Keratinocyte (primary cell): ENCODE measurements around the gene ERCC8. TPM values are rescaled to one million over a fixed set of nuclear protein-coding genes. Genes with fewer than 3 reads are reported as not detected.

ENCODE experiments used
- DNase-seq: peaks from one replicate; pipeline ENCODE4 v3.0.0-alpha.2; 2011; ENCODE audit warnings: low read depth, missing footprints, low spot score
- FAIRE-seq: peaks from 2 replicates; lab custom pipeline; 2011; peaks lifted over from hg19 to GRCh38; lab: Jason Lieb, UNC
- H2AFZ ChIP-seq: 2 replicates; pipeline ENCODE4 v1.6.0; 2012; ENCODE audit warnings: low read length, control low read depth, inconsistent platforms; ENCODE audit not compliant: control insufficient read depth
- H3K27ac ChIP-seq: 2 replicates; pipeline ENCODE4 v1.5.1; 2011; ENCODE audit warnings: low read length; ENCODE audit not compliant: control insufficient read depth, insufficient read depth
- H3K27me3 ChIP-seq: 3 replicates; pipeline ENCODE4 v1.6.0; 2011; ENCODE audit warnings: low read length; ENCODE audit not compliant: control insufficient read depth, insufficient read depth; ENCODE audit errors: extremely low read depth
- H3K36me3 ChIP-seq, 2 experiments: 2 replicates in 1 of 2; 3 replicates in 1 of 2; pipeline ENCODE4 v1.5.1; 2011; ENCODE audit warnings: low read length in 2 of 2, mild to moderate bottlenecking in 1 of 2; ENCODE audit not compliant: control insufficient read depth in 2 of 2, insufficient read depth in 2 of 2; ENCODE audit errors: extremely low read depth in 1 of 2
- H3K4me1 ChIP-seq: 3 replicates; pipeline ENCODE4 v1.5.1; 2011; ENCODE audit warnings: low read length; ENCODE audit not compliant: control insufficient read depth, insufficient read depth; ENCODE audit errors: extremely low read depth
- H3K4me2 ChIP-seq: 3 replicates; pipeline ENCODE4 v1.6.0; 2011; ENCODE audit warnings: low read depth, low read length; ENCODE audit not compliant: control insufficient read depth, insufficient read depth; ENCODE audit errors: extremely low read depth
- H3K4me3 ChIP-seq, 3 experiments: fragments of 200-600 bp in 1 of 3; sonication (generic) in 1 of 3; 2 replicates in 2 of 3; 3 replicates in 1 of 3; pipeline ENCODE4 v1.5.1; 2011 to 2016; ENCODE audit warnings: low read length in 3 of 3, mild to moderate bottlenecking in 3 of 3, control low read depth in 2 of 3, inconsistent platforms in 1 of 3, low read depth in 1 of 3, mixed read lengths in 1 of 3, mixed run types in 1 of 3, moderate library complexity in 1 of 3; ENCODE audit not compliant: control insufficient read depth in 2 of 3, insufficient read depth in 2 of 3; ENCODE audit errors: extremely low read depth in 1 of 3
- H3K79me2 ChIP-seq: 2 replicates; pipeline ENCODE4 v1.6.0; 2012; ENCODE audit warnings: low read length; ENCODE audit not compliant: control insufficient read depth, insufficient read depth
- H3K9ac ChIP-seq: 3 replicates; pipeline ENCODE4 v1.6.0; 2011; ENCODE audit warnings: low read length; ENCODE audit not compliant: control insufficient read depth, insufficient read depth; ENCODE audit errors: extremely low read depth
- H3K9me1 ChIP-seq: 3 replicates; pipeline ENCODE4 v1.6.0; 2011; ENCODE audit warnings: low read length; ENCODE audit not compliant: control insufficient read depth, insufficient read depth; ENCODE audit errors: extremely low read depth
- H3K9me3 ChIP-seq: 2 replicates; pipeline ENCODE4 v1.5.1; 2012; ENCODE audit warnings: low read depth, low read length; ENCODE audit not compliant: control insufficient read depth
- H4K20me1 ChIP-seq: 3 replicates; pipeline ENCODE4 v1.6.0; 2011; ENCODE audit warnings: low read length; ENCODE audit not compliant: control insufficient read depth, insufficient read depth; ENCODE audit errors: extremely low read depth
- EZH2 ChIP-seq: IDR thresholded peaks from one replicate; pipeline ENCODE4 v1.6.1; 2012; ENCODE audit warnings: inconsistent platforms, mild to moderate bottlenecking, low read length, moderate library complexity
- dilution Hi-C: fragments of 300-500 bp; cut with MboI; formaldehyde crosslinking; loops from one replicate; pipeline ENCODE4 v1.7.0; 2020; ENCODE audit warnings: low sequenced_read_pairs; ENCODE audit not compliant: extremely low pct_ligation_motif_present
- polyA plus RNA-seq, 5 experiments: library from polyadenylated mRNA; depleted of rRNA in 3 of 5; stranded (reverse) in 3 of 5; stranded (forward) in 1 of 5; unstranded in 1 of 5; fragments of >200 nt; gene quantifications; 1 replicate in 1 of 5; 2 replicates in 3 of 5; 3 replicates in 1 of 5; pipeline versions ENCODE4 v1.2.1 to v1.2.3, GENCODE V29; 2011 to 2012; ENCODE audit warnings: missing spikeins in 2 of 5, low read depth in 1 of 5, low replicate concordance in 1 of 5
- TF ChIP-seq, protein P1 (sequence below), 3 experiments: IDR thresholded peaks in 1 of 3; conservative IDR thresholded peaks in 1 of 3; optimal IDR thresholded peaks in 1 of 3; 2 replicates in 2 of 3; 3 replicates in 1 of 3; pipeline versions ENCODE3 to v1.5.1; 2011; ENCODE audit warnings: low read length in 3 of 3, mild to moderate bottlenecking in 3 of 3, moderate library complexity in 2 of 3, control low read depth in 1 of 3, inconsistent platforms in 1 of 3; ENCODE audit not compliant: insufficient read depth in 2 of 3; ENCODE audit errors: extremely low read depth in 1 of 3

The ERCC8 gene
- polyA plus RNA-seq, 1 donor (not counting 4 experiments of a cell fraction or from before 2014, with no cell fraction given): 16.6 TPM

DNA sequence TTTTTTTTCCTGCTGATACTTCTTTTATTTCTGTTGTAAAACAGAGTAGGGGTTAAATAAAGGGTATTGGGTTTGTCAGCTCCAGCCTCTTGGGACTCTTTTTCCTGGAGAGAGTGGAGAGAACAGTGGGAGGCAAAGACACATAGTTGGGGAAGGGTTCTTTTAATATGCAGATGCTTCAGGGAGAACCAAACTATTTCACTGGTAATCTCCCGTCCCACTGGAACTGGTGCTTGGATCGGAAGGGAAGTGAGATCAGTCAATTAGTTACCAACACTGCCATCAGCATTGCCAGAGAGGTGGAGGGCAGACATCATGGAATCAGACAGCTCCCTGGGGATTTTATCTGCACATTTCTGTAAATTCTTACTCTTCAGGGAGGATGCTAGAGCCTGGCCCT is 53.2 kb downstream of the ERCC8 start:
- DNase-seq: no peak
- dilution Hi-C loops: no loop called here
- Histone ChIP-seq H3K4me2 (no peak overlapping the region), H3K9me1 (no peaks in the 10 kb centered on the region), H3K4me1 (no peaks in the 10 kb centered on the region), H3K36me3 (peaks cover 0 to 2% of the 10 kb centered on the region in 2 experiments), H3K4me3 (no peak overlapping the region), H4K20me1 (no peaks in the 10 kb centered on the region), H3K27me3 (no peaks in the 10 kb centered on the region), H3K9me3 (no peaks in the 10 kb centered on the region), H3K9ac (no peak overlapping the region), H3K79me2 (no peaks in the 10 kb centered on the region), H2AFZ (no peak overlapping the region), H3K27ac (no peak overlapping the region)
- TF ChIP-seq, protein P1, sequence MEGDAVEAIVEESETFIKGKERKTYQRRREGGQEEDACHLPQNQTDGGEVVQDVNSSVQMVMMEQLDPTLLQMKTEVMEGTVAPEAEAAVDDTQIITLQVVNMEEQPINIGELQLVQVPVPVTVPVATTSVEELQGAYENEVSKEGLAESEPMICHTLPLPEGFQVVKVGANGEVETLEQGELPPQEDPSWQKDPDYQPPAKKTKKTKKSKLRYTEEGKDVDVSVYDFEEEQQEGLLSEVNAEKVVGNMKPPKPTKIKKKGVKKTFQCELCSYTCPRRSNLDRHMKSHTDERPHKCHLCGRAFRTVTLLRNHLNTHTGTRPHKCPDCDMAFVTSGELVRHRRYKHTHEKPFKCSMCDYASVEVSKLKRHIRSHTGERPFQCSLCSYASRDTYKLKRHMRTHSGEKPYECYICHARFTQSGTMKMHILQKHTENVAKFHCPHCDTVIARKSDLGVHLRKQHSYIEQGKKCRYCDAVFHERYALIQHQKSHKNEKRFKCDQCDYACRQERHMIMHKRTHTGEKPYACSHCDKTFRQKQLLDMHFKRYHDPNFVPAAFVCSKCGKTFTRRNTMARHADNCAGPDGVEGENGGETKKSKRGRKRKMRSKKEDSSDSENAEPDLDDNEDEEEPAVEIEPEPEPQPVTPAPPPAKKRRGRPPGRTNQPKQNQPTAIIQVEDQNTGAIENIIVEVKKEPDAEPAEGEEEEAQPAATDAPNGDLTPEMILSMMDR (optimal IDR thresholded peaks at IDR 0.05 in 1 of 3, IDR thresholded peaks at IDR 0.05 in 1 of 3, conservative IDR thresholded peaks at IDR 0.05 in 1 of 3; ENCODE audit: extremely low read depth in 1 of 3, insufficient read depth in 2 of 3, low read length in 3 of 3): no peak
- no peak for TF ChIP-seq EZH2
- no peak for FAIRE-seq

DNA sequence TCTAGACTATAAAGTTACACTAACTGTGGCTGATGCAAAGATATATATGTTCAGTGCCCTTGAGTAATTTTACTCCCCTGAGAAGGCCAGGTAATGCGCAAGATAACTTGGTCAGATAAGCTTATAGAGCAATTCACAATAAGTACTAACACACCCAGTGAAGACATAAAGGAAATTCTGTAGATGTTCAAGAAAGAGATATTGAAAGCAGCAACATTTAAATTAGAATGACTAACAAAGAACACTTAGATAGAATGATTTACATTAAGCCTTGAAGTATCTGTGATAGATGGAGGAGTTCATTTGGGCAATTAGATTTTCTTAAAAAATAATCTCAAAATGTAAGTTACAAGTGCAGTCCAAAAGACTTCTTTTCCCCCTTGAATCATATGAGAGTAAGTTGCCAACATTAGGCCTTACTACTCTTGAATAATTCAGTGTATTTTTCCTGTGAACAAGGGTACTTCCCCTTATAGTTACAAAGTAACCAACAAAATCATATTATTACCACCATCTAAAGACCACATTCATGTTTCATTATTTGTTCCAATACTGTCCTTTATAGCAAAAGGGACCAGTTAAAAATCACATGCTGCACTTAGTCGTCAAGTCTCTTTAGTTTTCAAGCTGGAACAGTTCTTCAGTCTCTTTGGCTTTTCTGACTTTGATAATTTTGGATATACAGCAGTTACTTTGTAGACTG is 56.4 kb downstream of the ERCC8 start:
- no peaks in the 10 kb centered on the region for H3K9me1 ChIP-seq
- H3K4me2 ChIP-seq: no peak overlapping the region
- no peaks in the 10 kb centered on the region for H3K4me1 ChIP-seq
- H4K20me1 ChIP-seq: no peaks in the 10 kb centered on the region
- H3K36me3 ChIP-seq: no peaks in the 10 kb centered on the region
- FAIRE-seq: no peak
- dilution Hi-C loops: no loop called here
- H3K27me3 ChIP-seq: no peaks in the 10 kb centered on the region
- H3K27ac ChIP-seq: no peak overlapping the region
- H3K79me2 ChIP-seq: no peaks in the 10 kb centered on the region
- DNase-seq: no peak
- TF ChIP-seq, protein P1 (optimal IDR thresholded peaks at IDR 0.05 in 1 of 3, IDR thresholded peaks at IDR 0.05 in 1 of 3, conservative IDR thresholded peaks at IDR 0.05 in 1 of 3; ENCODE audit: extremely low read depth in 1 of 3, insufficient read depth in 2 of 3, low read length in 3 of 3): no peak
- no peak for TF ChIP-seq EZH2
- no peak overlapping the region for H3K9ac ChIP-seq
- H3K4me3 ChIP-seq: no peak overlapping the region
- no peaks in the 10 kb centered on the region for H3K9me3 ChIP-seq
- H2AFZ ChIP-seq: no peak overlapping the region
